Esophagus muscularis mucosa (tissue), 4 donors: Measurements from ENCODE around the gene KLHL13.

Experiments
- EP300 ChIP-seq: sonication (generic); formaldehyde crosslinking; IDR thresholded peaks from one replicate; pipeline ENCODE4 v1.6.1; 2017; ENCODE audit warnings: antibody characterized with exemption
- POLR2AphosphoS5 ChIP-seq, 2 donors: sonication (generic); formaldehyde crosslinking; IDR thresholded peaks; one replicate each; pipeline ENCODE4 v1.6.1; 2017; ENCODE audit warnings: antibody characterized with exemption in 2 of 2
- TF ChIP-seq, protein P1 (sequence below), 3 experiments: fragments of 200-600 bp in 2 of 3; fragments of 450-650 bp in 1 of 3; sonication (generic) in 2 of 3; IDR thresholded peaks; one replicate each; pipeline ENCODE4 v1.5.1; 2017 to 2019; ENCODE audit warnings: antibody characterized with exemption in 3 of 3, mild to moderate bottlenecking in 2 of 3, moderate library complexity in 1 of 3

DNA sequence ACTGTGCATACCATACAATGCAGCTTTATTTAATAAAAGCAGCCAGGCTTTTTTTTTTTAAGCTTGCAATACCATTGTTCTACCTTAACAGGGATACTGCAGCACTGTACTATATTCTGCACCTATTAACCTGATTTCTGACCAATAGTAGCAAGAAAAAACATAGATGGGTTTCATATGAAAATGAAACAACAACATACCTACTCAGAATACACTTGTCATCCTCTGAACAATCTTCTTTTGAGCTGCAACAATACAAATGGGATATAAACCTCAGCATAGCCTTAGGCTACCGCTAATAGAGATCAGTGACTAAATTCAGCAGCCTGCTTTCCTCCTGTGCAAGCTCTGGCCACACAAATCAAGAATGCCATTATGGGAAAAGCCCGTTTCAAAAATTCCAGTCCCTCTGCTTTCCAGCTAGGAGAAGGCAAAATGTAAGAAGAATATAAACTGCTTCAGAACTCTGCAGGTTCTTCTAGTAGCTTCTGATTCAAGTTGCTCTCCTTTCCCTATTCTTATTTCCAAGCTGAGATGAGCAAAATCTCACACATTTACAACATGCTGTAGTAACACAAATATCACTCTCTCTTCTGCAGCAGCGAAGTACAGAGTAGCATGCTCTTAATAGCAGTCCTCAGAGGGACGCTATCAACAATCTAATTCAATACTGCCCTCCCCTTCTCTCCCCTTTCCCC, 143.4 kb downstream of the KLHL13 start:
- TF ChIP-seq, protein P1, sequence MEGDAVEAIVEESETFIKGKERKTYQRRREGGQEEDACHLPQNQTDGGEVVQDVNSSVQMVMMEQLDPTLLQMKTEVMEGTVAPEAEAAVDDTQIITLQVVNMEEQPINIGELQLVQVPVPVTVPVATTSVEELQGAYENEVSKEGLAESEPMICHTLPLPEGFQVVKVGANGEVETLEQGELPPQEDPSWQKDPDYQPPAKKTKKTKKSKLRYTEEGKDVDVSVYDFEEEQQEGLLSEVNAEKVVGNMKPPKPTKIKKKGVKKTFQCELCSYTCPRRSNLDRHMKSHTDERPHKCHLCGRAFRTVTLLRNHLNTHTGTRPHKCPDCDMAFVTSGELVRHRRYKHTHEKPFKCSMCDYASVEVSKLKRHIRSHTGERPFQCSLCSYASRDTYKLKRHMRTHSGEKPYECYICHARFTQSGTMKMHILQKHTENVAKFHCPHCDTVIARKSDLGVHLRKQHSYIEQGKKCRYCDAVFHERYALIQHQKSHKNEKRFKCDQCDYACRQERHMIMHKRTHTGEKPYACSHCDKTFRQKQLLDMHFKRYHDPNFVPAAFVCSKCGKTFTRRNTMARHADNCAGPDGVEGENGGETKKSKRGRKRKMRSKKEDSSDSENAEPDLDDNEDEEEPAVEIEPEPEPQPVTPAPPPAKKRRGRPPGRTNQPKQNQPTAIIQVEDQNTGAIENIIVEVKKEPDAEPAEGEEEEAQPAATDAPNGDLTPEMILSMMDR (IDR thresholded peaks at IDR 0.05), result no peak
- TF ChIP-seq POLR2AphosphoS5 (IDR thresholded peaks at IDR 0.05) (no peak), EP300 (no peak)
